PC-9 (cell line): ENCODE data around the gene LUC7L3.

Experiments
- EZH2 ChIP-seq: fragments of 200-600 bp; sonication (generic); IDR thresholded peaks from 2 replicates; pipeline ENCODE4 v1.8.0; 2017; ENCODE audit warnings: antibody characterized with exemption, low read depth
- TF ChIP-seq, protein P1 (sequence below): fragments of 200-600 bp; sonication (generic); conservative IDR thresholded peaks from 2 replicates; pipeline ENCODE4 v1.6.1; 2017; ENCODE audit warnings: mixed run types, antibody characterized with exemption, mild to moderate bottlenecking, moderate library complexity

DNA sequence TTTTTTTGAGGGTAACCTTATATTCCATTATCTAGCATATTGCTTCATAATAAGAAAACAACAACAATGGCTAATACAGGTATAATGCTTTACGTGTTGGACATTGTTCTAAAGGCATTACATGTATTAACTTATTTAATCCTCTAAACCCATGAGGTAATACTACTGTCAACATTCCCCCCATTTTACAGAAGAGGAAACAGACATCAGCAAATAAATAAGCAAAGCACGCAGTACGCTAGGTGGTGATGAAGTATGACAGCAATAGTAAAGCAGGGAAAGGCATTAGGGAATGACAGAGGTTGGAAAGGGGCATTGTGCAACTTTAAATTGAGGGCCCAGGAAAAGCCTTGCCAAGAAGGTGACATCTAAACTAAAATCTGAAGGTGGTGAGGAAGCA is 16.2 kb upstream of the LUC7L3 start:
- TF ChIP-seq, protein P1, sequence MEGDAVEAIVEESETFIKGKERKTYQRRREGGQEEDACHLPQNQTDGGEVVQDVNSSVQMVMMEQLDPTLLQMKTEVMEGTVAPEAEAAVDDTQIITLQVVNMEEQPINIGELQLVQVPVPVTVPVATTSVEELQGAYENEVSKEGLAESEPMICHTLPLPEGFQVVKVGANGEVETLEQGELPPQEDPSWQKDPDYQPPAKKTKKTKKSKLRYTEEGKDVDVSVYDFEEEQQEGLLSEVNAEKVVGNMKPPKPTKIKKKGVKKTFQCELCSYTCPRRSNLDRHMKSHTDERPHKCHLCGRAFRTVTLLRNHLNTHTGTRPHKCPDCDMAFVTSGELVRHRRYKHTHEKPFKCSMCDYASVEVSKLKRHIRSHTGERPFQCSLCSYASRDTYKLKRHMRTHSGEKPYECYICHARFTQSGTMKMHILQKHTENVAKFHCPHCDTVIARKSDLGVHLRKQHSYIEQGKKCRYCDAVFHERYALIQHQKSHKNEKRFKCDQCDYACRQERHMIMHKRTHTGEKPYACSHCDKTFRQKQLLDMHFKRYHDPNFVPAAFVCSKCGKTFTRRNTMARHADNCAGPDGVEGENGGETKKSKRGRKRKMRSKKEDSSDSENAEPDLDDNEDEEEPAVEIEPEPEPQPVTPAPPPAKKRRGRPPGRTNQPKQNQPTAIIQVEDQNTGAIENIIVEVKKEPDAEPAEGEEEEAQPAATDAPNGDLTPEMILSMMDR, result no peak
- TF ChIP-seq EZH2, result no peak
